Lower leg skin (tissue), 4 donors: ENCODE measurements around the gene CYP2B6. TPM values are rescaled to one million over a fixed set of nuclear protein-coding genes. Genes with fewer than 3 reads are reported as not detected.
"Not testable (repeated sequence)": the region's sequence is repeated elsewhere in the genome, so short reads cannot be mapped to it uniquely, and the experiment has no call there.

Experiments used
- DNase-seq, 2 donors: peaks; one replicate each; pipeline ENCODE4 v3.0.0-alpha.2; 2019; ENCODE audit warnings: low spot score in 2 of 2
- H3K4me3 ChIP-seq: fragments of 200-600 bp; sonication (generic); 2 replicates; pipeline ENCODE4 v1.5.1; 2017; ENCODE audit warnings: mild to moderate bottlenecking, low read depth; ENCODE audit not compliant: poor library complexity, severe bottlenecking
- CTCF ChIP-seq, 3 donors: fragments of 450-650 bp; IDR thresholded peaks; one replicate each; pipeline ENCODE4 v1.5.1; 2016; ENCODE audit warnings: antibody characterized with exemption in 3 of 3, mild to moderate bottlenecking in 3 of 3, moderate library complexity in 2 of 3
- POLR2A ChIP-seq, 2 donors: fragments of 450-650 bp; IDR thresholded peaks; one replicate each; pipeline ENCODE4 v1.6.1; 2016 to 2017; ENCODE audit warnings: antibody characterized with exemption in 2 of 2, mild to moderate bottlenecking in 1 of 2, moderate library complexity in 1 of 2
- WGBS, 2 donors: methylation state at CpG; one replicate each; pipeline ENCODE4 v1.1.5; 2018; 5-methylcytosine and 5-hydroxymethylcytosine counted together
- intact Hi-C: fragments of 100-400 bp; cut with DNase I; formaldehyde crosslinking; loops from one replicate; pipeline ENCODE4 v1.15.0; 2023; ENCODE audit warnings: low total_unique reads
- total RNA-seq, 4 donors: library from RNA; depleted of rRNA; stranded (reverse); fragments of >200 nt; gene quantifications; one replicate each; pipeline ENCODE4 v1.1.0, GENCODE V29; 2016

CYP2B6 gene
- total RNA-seq, 4 donors from 2014 or later, result 0.13 to 3.7 TPM; not detected in 2

- H3K4me3 ChIP-seq, result no peak overlapping the region
- TF ChIP-seq CTCF (IDR thresholded peaks at IDR 0.05), result no peak
- no peak for TF ChIP-seq POLR2A (IDR thresholded peaks at IDR 0.05)
- WGBS, 2 donors, result 13 to 22% methylated on average over 3 of the region's 3 CpGs
- intact Hi-C loops, result no loop called here
- peak in 1 of 2 donors; percentile 25 for DNase-seq
These were observed 8.4 kb upstream of the CYP2B6 start for GRCh38 chr19:40982594-40983101.

- no peak overlapping the region for H3K4me3 ChIP-seq
- 88 to 89% methylated on average over 7 of the region's 7 CpGs for WGBS, 2 donors
- no peak for TF ChIP-seq CTCF (IDR thresholded peaks at IDR 0.05)
- TF ChIP-seq POLR2A (IDR thresholded peaks at IDR 0.05), result no peak
- peak in 1 of 2 donors; percentile 49 for DNase-seq
- intact Hi-C loops, result no loop called here
These were observed 1.6 kb upstream of the CYP2B6 start for GRCh38 chr19:40989453-40989852.

GRCh38 chr19:40995355-40995754, 4.3 kb downstream of the CYP2B6 start:
- no peak for DNase-seq
- H3K4me3 ChIP-seq, result no peak overlapping the region
- WGBS, 2 donors, result 73 to 82% methylated on average over 2 of the region's 2 CpGs
- TF ChIP-seq POLR2A (IDR thresholded peaks at IDR 0.05), result no peak
- TF ChIP-seq CTCF (IDR thresholded peaks at IDR 0.05), result no peak
- intact Hi-C loops, result no loop called here

- intact Hi-C loops, H3K4me3 ChIP-seq: not testable (repeated sequence)
- WGBS, 2 donors, result 90 to 93% methylated on average over 2 of the region's 2 CpGs
These were observed 7.9 kb downstream of the CYP2B6 start for GRCh38 chr19:40999018-40999417.

GRCh38 chr19:41000310-41000737, 9.2 kb downstream of the CYP2B6 start:
- 71 to 72% methylated on average over 3 of the region's 3 CpGs for WGBS, 2 donors
- H3K4me3 ChIP-seq, result no peak overlapping the region
- intact Hi-C loops, result no loop called here
- DNase-seq, result peak in 1 of 2 donors; percentile 58
- no peak for TF ChIP-seq CTCF (IDR thresholded peaks at IDR 0.05)
- no peak for TF ChIP-seq POLR2A (IDR thresholded peaks at IDR 0.05)

More at GRCh38 chr19:40999018-40999417, 7.9 kb downstream of the CYP2B6 start:
- DNase-seq, result not testable (repeated sequence)

GRCh38 chr19:41001243-41001971, 10.3 kb downstream of the CYP2B6 start:
- TF ChIP-seq CTCF (IDR thresholded peaks at IDR 0.05) (no peak), POLR2A (IDR thresholded peaks at IDR 0.05) (no peak)
- no peak for DNase-seq
- WGBS, 2 donors, result 77 to 78% methylated on average over 9 of the region's 9 CpGs
- H3K4me3 ChIP-seq, result no peak overlapping the region
- intact Hi-C loops, result no loop called here

- H3K4me3 ChIP-seq, intact Hi-C loops: not testable (repeated sequence)
- 70 to 78% methylated on average over 8 of the region's 8 CpGs for WGBS, 2 donors
- peak in 1 of 2 donors; percentile 62 for DNase-seq
These were observed 12.6 kb downstream of the CYP2B6 start for GRCh38 chr19:41003656-41004055.
